Measurements from ENCODE around the gene MLANA. TPM values are rescaled to one million over a fixed set of nuclear protein-coding genes. Genes with fewer than 3 reads are reported as not detected.

The MLANA gene, protein sequence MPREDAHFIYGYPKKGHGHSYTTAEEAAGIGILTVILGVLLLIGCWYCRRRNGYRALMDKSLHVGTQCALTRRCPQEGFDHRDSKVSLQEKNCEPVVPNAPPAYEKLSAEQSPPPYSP
- total RNA-seq, result not detected in 2 replicates

GRCh38 chr9:5890641-5891040 is at the start of gene MLANA:
Gene MLANA (plus strand): TSS chr9:5890889. CDS start chr9:5892475, 1,586 bp downstream.

Other genes starting within 250 kb of the MLANA start
- 17.6 and 27.6 TPM in 2 replicates for gene ERMP1, start 57.8 kb upstream of the MLANA start, total RNA-seq
- 33.4 and 43.3 TPM in 2 replicates for gene RANBP6, start 124.7 kb downstream of the MLANA start, total RNA-seq